CD4-positive, alpha-beta T cell treated with Interleukin-4 for 1 hour (primary cell): ENCODE measurements around the gene PPP2R1A.
"Not testable (repeated sequence)": the region's sequence is repeated elsewhere in the genome, so short reads cannot be mapped to it uniquely, and the experiment has no call there.

Experiments used
- DNase-seq, 2 donors: peaks; one replicate each; pipeline ENCODE4 v3.0.0-alpha.2; 2020 to 2022

Gene PPP2R1A

DNA sequence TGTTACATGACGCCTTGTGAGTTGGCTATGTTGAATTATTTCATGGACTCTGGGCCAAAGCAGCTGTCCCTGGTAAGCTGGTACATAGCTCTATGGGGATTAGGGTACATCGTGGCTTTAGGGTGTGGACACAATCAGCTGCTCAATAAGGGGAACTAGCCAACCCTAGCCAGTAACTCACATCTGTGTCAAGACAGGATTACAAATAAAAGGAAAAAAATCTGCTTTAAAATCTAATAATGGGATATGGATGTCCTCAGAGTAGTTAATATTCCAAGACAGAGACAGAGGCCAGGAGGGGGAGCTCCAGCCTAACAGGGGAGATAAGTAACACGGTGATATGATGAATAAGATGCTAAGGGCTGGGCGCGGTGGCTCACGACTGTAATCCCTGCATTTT, 58.4 kb downstream of the PPP2R1A start:
- DNase-seq = peak; percentile 68 to 69

DNA sequence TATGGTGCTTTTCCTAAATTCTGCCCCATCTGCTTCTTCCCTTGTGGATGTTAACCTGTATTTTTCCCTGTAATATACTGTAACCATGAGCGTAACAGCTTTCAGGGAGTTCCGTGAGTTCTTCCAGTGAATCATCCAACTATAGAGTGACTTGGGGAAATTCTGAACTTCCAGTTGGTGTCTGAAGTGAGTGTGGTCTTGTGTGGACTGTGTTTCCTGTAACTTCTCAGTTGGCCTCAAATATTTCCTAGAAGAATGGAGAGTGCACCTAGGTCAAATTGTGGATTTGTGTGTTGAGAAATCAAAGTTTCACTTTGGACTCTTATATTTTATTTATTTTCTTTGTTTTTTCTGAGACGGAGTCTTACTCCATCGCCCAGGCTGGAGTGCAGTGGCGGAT, 68.6 kb downstream of the PPP2R1A start:
- DNase-seq = no peak

DNA sequence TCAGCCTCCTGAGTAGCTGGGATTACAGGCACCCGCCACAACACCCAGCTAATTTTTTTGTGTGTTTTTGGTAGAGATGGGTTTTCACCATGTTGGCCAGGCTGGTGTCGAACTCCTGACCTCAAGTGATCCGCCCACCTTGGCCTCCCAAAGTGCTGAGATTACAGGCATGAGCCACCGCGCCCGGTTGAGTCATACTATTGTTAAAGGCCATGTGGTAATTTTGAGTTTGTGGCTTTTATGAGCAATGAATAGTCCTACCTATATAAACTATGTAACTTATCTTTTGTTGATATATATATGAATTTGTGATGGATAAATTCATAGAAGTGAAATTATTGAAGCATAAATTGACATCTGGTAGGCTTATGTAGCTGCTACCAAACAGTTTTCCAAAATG, 75.7 kb downstream of the PPP2R1A start:
- DNase-seq = not testable (repeated sequence)

DNA sequence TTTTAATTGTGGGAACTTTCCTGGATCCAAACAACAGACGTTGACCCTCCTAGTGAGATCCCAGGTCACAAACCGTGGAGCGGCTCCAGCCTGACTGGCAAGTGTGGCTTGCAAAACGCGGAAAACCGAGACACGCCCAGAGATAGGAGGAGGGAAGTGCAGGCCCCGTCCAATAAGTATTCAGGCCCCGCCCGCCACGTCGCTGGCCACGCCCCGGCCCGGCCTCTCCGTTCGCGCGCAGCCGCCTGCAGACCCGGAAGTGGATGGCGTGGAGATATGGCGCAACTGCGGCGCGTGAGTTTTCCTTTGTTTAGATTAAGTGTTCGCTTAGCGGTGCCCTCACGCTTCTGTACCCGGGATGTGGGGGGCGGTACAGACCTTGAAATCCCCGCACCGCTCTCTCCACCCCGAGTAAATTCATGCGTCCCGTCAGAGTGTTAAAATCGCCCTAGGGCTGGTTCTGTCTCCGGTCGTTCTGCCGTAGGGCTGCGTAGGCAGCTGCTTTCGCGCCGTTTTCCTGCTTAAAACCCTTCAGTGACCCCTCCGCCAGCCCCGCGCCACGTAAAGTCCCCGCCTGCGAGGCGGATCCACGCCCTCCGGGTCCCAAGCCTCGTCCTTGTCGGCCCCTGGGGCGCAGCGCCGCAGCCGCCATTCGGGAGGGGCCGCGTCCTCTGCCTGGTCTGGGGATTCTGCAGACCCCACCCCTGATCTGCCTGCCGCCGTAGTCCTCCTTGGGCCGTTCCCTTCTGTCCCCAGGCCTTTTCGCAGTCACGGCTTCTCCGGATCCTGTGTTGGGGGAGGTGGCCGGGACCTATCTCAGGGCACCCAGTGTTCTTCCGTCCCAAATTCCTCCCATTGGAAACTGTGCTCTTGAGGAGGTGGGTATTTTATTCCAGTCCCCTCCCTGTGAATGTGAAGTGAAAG, 79.7 kb downstream of the PPP2R1A start, which contains the start of gene ZNF766:
Gene ZNF766, plus strand, starts transcription at position 250 of the 924 bp plus-strand sequence. Its CDS starts 27 bp downstream, at position 277.
- peak; percentile 95 to 96 for DNase-seq

DNA sequence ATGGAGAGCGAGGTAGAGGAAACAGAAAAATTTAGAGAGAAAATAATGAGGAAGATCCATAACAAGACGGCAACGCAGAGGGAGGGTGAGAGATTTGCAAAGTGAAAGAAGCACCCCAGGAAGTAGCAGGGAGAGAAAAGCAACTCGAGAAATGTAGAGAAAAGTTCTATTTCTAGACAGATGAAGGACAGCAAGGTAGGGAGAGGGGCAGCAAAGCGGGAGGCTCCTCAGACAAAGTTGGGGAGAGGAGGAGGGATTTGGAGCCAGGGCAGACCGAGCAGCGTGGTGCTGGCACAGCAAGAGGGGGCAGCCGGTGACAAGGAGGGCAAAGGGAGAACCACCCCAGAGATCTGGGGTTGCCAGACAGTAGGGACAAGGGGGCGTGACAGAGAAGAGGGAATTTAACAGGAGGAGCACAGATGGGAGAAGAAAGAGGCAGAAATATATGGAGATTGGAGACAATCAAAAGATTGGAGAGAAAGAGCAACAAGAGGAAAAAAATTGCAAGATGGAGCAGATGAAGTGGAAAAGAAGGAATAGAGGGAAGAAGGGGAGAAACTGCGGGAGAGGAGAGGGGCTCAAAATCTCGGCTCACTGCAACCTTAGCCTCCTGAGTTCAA, 80.5 kb downstream of the PPP2R1A start:
- peak in 1 of 2 donors; percentile 8 for DNase-seq

DNA sequence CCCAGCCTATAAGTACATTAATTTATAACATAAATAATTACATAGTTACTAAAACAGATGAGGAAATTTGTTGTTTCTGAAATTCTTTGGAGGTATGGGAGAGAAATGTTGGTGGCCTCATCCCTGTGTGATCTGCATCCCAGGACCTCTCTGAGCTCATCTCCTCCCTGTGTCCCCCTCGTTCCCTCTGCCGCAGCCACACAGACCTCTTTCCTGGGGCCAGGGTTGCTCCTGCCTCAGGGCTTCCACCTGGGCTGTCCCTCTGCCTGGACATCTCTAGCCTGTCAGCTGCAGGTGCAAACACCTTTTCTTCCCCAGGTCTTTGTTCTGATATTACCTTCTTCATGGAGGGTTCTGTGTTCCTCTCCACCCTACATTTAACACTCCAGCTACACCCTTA, 83.4 kb downstream of the PPP2R1A start:
- DNase-seq = no peak

DNA sequence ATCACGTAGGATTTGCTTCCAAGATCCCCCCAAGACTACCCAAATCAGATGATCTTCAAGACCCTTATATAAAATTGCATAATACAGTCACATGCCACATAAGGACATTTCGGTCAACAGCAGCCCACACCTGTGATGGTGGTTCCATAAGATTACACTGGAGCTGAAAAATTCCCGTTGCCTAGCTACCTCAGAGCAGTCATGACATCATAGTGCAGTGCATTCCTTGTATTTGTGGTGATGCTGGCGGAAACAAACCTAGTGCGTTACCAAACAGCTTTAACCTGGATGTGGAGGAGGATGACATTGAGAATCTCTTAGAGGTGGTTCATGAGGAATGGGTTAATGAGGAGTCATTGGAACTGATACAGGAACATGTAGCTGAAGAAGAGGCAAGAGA, 84.3 kb downstream of the PPP2R1A start:
- no peak for DNase-seq

DNA sequence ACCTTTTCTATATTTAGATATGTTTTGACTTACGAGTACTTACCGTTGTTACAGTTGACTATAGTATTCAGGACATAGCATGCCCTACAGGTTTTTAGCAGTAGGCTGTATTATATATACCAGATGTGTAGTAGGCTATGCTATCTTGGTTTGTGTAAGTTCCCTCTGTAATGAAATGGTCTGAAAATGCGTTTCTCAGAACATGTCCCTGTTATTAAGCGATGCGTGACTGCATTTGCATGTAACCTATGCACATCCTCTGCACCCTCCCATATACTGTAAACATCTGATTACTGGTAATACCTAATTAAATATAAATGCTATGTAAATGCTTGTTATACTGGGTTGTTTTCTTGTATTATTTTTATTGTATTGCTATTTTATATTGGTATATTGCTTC, 86.1 kb downstream of the PPP2R1A start:
- DNase-seq = no peak

DNA sequence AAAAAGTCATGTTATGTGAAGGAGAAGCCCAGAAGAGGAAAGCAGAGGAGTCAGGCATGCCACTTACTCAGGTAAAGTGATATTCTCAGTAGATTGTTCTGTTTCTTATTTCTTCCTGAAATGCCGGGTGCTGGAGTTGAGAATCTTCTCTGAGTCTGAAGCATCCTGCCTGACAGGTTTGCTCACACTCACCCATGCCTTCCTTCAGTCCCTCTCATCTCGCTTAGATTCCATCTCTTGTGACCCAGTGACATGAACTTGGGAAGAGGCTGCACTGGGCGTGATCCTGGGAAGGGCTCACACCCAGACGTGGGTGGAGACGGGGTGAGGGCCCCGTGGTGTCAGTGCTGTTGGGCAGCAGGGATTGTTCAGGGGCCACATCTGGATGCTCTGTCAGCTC, 87.6 kb downstream of the PPP2R1A start:
- no peak for DNase-seq
